Adrenal gland (tissue), 12 donors: ENCODE measurements around the gene MSANTD1. TPM values are rescaled to one million over a fixed set of nuclear protein-coding genes. Genes with fewer than 3 reads are reported as not detected.

ENCODE experiments used
- DNase-seq, 7 donors: peaks; one replicate each; pipeline ENCODE4 v3.0.0-alpha.2; 2019 to 2020
- H3K27ac ChIP-seq, 5 donors: fragments of 200-600 bp; sonication (generic) in 4 of 5; 1 replicate in 3 of 5; 2 replicates in 2 of 5; pipeline versions ENCODE4 v1.5.1 to v1.8.0; 2016 to 2020; ENCODE audit warnings: mild to moderate bottlenecking in 1 of 5
- H3K27me3 ChIP-seq: fragments of 200-600 bp; 2 replicates; pipeline ENCODE4 v1.8.0; 2021
- H3K36me3 ChIP-seq, 2 donors: fragments of 200-600 bp; replicated peaks in 1 of 2; 1 replicate in 1 of 2; 2 replicates in 1 of 2; pipeline versions ENCODE4 v1.5.1 to v1.8.0; 2018 to 2022
- H3K4me1 ChIP-seq, 2 donors: fragments of 200-600 bp; replicated peaks in 1 of 2; 1 replicate in 1 of 2; 2 replicates in 1 of 2; pipeline versions ENCODE4 v1.5.1 to v1.8.0; 2018 to 2021
- H3K4me3 ChIP-seq, 4 donors: fragments of 200-600 bp; sonication (generic) in 3 of 4; one replicate each; pipeline ENCODE4 v1.5.1; 2016 to 2018
- H3K9me3 ChIP-seq, 3 donors: fragments of 200-600 bp; sonication (generic) in 1 of 3; replicated peaks in 1 of 3; 1 replicate in 2 of 3; 2 replicates in 1 of 3; pipeline versions ENCODE4 v1.5.1 to v1.8.0; 2016 to 2021
- POLR2A ChIP-seq, 2 donors: fragments of 450-650 bp; IDR thresholded peaks; one replicate each; pipeline ENCODE4 v1.6.1; 2017; ENCODE audit warnings: antibody characterized with exemption in 2 of 2, mild to moderate bottlenecking in 2 of 2, moderate library complexity in 1 of 2
- WGBS, 4 donors: extraction: QIAGEN DNeasy Blood & Tissue Kit in 2 of 4; methylation state at CpG; one replicate each; pipeline versions ENCODE4 v1.1.5 to v1.1.7; 2013 to 2017; 5-methylcytosine and 5-hydroxymethylcytosine counted together
- intact Hi-C, 2 donors: fragments of 100-400 bp; cut with DNase I; formaldehyde crosslinking; loops; one replicate each; pipeline versions ENCODE4 v1.14.1 to v1.15.0; 2022 to 2023
- polyA plus RNA-seq, 3 donors: library from polyadenylated mRNA; stranded (reverse); fragments of 200-250 nt in 2 of 3; fragments of 350-450 nt in 1 of 3; fragmentation: Illumina TruSeq in 1 of 3; extraction: RNeasy Lipid Tissue Mini Kit (QIAGEN cat#74804) in 1 of 3; gene quantifications; one replicate each; pipeline ENCODE4 v1.2.3, GENCODE V29; 2013 to 2014
- total RNA-seq, 9 donors: library from RNA; depleted of rRNA in 4 of 9; stranded (reverse); fragments of >200 nt in 4 of 9; fragments of 120-200 nt in 1 of 9; fragmentation: NEBNext Ultra II Directional in 1 of 9; extraction: Animal tissue kit (Norgen Biotek cat#: 25700) in 1 of 9; gene quantifications; one replicate each; pipeline versions ENCODE4 v1.1.0 to v1.2.4, GENCODE V29; 2013 to 2023
- TF ChIP-seq, protein P1 (sequence below), 6 experiments: fragments of 450-650 bp in 4 of 6; fragments of 200-600 bp in 2 of 6; sonication (generic) in 1 of 6; IDR thresholded peaks; 1 replicate in 5 of 6; 2 replicates in 1 of 6; pipeline versions ENCODE4 v1.5.1 to v1.8.0; 2016 to 2021; ENCODE audit warnings: antibody characterized with exemption in 6 of 6, mild to moderate bottlenecking in 2 of 6, moderate library complexity in 1 of 6
- donor health status: healthy with polysubstance abuse.
- donor health status: Bipolar disorder and iron deficiency.
- donor health status: DM: yes; HTN: yes; CAD: no.
- donor health status: DM: no; HTN: no; CAD: no.
- donor health status: DM: no; HTN: no; CAD: no.
- donor health status: DM: yes; HTN: yes; CAD: no.

Gene MSANTD1
- total and polyA plus RNA-seq, 12 donors, result 0.05 to 3.0 (median 0.40) TPM; not detected in 1

GRCh38 chr4:3304831-3305609 lies 56.1 kb downstream of the MSANTD1 start:
- Histone ChIP-seq H3K27ac (peak overlapping the region in 3 of 5 donors; percentile 55 to 86 (median 84)), H3K36me3 (no peaks in the 10 kb centered on the region), H3K27me3 (no peaks in the 10 kb centered on the region), H3K4me3 (no peak overlapping the region), H3K4me1 (peaks cover 26 to 37% of the 10 kb centered on the region in 2 donors), H3K9me3 (no peaks in the 10 kb centered on the region)
- DNase-seq, result peak; percentile 39 to 84 (median 64)
- intact Hi-C loops, result no loop called here
- TF ChIP-seq, protein P1, sequence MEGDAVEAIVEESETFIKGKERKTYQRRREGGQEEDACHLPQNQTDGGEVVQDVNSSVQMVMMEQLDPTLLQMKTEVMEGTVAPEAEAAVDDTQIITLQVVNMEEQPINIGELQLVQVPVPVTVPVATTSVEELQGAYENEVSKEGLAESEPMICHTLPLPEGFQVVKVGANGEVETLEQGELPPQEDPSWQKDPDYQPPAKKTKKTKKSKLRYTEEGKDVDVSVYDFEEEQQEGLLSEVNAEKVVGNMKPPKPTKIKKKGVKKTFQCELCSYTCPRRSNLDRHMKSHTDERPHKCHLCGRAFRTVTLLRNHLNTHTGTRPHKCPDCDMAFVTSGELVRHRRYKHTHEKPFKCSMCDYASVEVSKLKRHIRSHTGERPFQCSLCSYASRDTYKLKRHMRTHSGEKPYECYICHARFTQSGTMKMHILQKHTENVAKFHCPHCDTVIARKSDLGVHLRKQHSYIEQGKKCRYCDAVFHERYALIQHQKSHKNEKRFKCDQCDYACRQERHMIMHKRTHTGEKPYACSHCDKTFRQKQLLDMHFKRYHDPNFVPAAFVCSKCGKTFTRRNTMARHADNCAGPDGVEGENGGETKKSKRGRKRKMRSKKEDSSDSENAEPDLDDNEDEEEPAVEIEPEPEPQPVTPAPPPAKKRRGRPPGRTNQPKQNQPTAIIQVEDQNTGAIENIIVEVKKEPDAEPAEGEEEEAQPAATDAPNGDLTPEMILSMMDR (IDR thresholded peaks at IDR 0.05), result no peak
- TF ChIP-seq POLR2A (IDR thresholded peaks at IDR 0.05), result peak in 1 of 2 donors; percentile 19
- 45 to 52% (median 50%) methylated on average over 18 to 25 of the region's 25 CpGs for WGBS, 4 donors

DNA sequence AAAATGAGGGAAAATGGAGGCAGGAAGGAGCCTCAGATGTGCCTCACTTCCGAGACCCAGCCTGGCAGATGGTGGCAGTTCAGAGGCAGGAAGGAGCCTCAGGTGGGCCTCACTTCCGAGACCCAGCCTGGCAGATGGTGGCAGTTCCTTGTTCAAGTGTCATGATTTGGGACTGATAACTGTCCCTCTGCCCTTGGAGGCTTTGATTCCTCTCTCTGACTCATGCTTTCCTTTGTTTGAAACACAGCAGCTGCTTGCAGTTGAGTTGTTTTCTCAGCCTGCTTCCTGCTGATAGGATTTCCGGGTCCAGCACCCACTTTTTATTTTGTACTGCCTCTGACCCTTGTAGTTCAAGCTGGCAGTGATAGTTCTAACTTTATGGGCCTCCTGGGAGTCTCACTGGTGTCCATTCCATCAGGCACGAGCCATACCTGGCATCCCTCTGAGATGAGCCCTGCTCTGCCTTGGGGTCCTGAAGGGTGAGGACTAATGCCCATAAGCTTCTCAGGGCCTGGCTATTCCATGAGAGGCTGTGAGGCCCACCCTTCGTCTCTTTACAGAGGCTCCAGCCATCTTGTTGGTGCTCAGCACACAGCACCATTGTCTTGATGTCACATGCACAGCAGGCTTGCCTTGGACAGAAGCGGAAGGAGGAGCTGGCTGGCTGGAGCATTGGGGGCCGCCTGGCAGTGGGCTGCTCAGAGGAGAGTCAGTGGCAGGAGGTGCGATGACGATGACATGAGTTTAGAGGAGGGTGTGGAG lies 56.8 kb downstream of the MSANTD1 start:
- DNase-seq, result peak in 6 of 7 donors; percentile 24 to 65 (median 40)
- H3K27me3 ChIP-seq, result no peaks in the 10 kb centered on the region
- no peaks in the 10 kb centered on the region for H3K36me3 ChIP-seq
- H3K4me3 ChIP-seq, result no peak overlapping the region
- TF ChIP-seq, protein P1 (IDR thresholded peaks at IDR 0.05), result no peak
- no peak for TF ChIP-seq POLR2A (IDR thresholded peaks at IDR 0.05)
- H3K9me3 ChIP-seq, result no peaks in the 10 kb centered on the region
- WGBS, 4 donors, result 56 to 62% (median 58%) methylated on average over 7 to 9 of the region's 9 CpGs
- H3K27ac ChIP-seq, result peak overlapping the region in 3 of 5 donors; percentile 55 to 86 (median 84)
- H3K4me1 ChIP-seq, result peaks cover 26 to 37% of the 10 kb centered on the region in 2 donors
- intact Hi-C loops, result no loop called here

Other genes with a start within 250 kb of the MSANTD1 start
- not detected for gene HTT-AS, start 174.6 kb upstream of the MSANTD1 start, total RNA-seq
- gene HTT-AS, start 174.6 kb upstream of the MSANTD1 start, polyA plus RNA-seq, result not detected
- 10 to 100 TPM; 38.4 to 77.1 (median 54.4) TPM for gene HTT, start 174.5 kb upstream of the MSANTD1 start, total RNA-seq
- 10 to 100 TPM; 16.1 to 34.0 (median 33.1) TPM for gene HTT, start 174.5 kb upstream of the MSANTD1 start, polyA plus RNA-seq
- 10 to 100 TPM; 15.5 to 35.2 (median 18.6) TPM for gene RGS12, start 43.9 kb downstream of the MSANTD1 start, total RNA-seq
- gene RGS12, start 43.9 kb downstream of the MSANTD1 start, polyA plus RNA-seq, result 10 to 100 TPM in 2 of 3 donors, 1 to 10 TPM in 1; 8.2 to 73.9 (median 33.8) TPM
- under 1 TPM in 5 of 9 donors, not detected in 4; 0.12 to 0.83 (median 0.22) TPM for gene HGFAC, start 192.8 kb downstream of the MSANTD1 start, total RNA-seq
- gene HGFAC, start 192.8 kb downstream of the MSANTD1 start, polyA plus RNA-seq, result under 1 TPM in 2 of 3 donors, not detected in 1; 0.64 to 0.84 TPM
- 1 to 10 TPM in 6 of 9 donors, under 1 TPM in 3; 0.18 to 4.2 (median 1.1) TPM for gene DOK7, start 214.1 kb downstream of the MSANTD1 start, total RNA-seq
- gene DOK7, start 214.1 kb downstream of the MSANTD1 start, polyA plus RNA-seq, result 1 to 10 TPM in 1 of 3 donors, under 1 TPM in 1, not detected in 1; 0.98 to 3.1 TPM